H1 (cell line): ENCODE data around the gene STK11IP. TPM values are rescaled to one million over a fixed set of nuclear protein-coding genes. Genes with fewer than 3 reads are reported as not detected.

Experiments
- CTCF ChIA-PET: fragments of 300-600 bp; sonication (Branson Sonifier 250); formaldehyde crosslinking; loops from one replicate; lab custom pipeline; 2021; ENCODE audit not compliant: partially characterized antibody; lab: Charles Lee
- POLR2A ChIA-PET: fragments of 300-600 bp; sonication (Branson Sonifier 250); formaldehyde crosslinking; loops from one replicate; lab custom pipeline; 2021; ENCODE audit warnings: inconsistent platforms; ENCODE audit not compliant: partially characterized antibody; lab: Charles Lee
- DNase-seq, 2 experiments: peaks; one replicate each; pipeline versions ENCODE4 v3.0.0 to v3.0.0-alpha.2; 2010 to 2022; ENCODE audit warnings: low spot score in 2 of 2, low read depth in 1 of 2, mixed read lengths in 1 of 2
- FAIRE-seq: peaks from 2 replicates; lab custom pipeline; 2011; peaks lifted over from hg19 to GRCh38; lab: Jason Lieb, UNC
- H2AFZ ChIP-seq: 2 replicates; pipeline ENCODE4 v1.8.1; 2012; ENCODE audit warnings: low read length, inconsistent platforms
- H2AK5ac ChIP-seq: 2 replicates; pipeline ENCODE4 v1.6.1; 2013; ENCODE audit warnings: low read depth, low read length
- H2BK120ac ChIP-seq: replicated peaks from 2 replicates; pipeline ENCODE3; 2013; ENCODE audit warnings: low read depth, low read length, inconsistent platforms
- H2BK12ac ChIP-seq: 2 replicates; pipeline ENCODE4 v1.6.1; 2013; ENCODE audit warnings: low read depth, low read length
- H2BK15ac ChIP-seq: 2 replicates; pipeline ENCODE4 v1.6.1; 2013; ENCODE audit warnings: low read length
- H2BK20ac ChIP-seq: 2 replicates; pipeline ENCODE4 v1.6.1; 2013; ENCODE audit warnings: low read length
- H2BK5ac ChIP-seq: 2 replicates; pipeline ENCODE4 v1.6.1; 2013; ENCODE audit warnings: low read depth, low read length
- H3K14ac ChIP-seq: 2 replicates; pipeline ENCODE4 v1.6.1; 2013; ENCODE audit warnings: inconsistent platforms; ENCODE audit not compliant: insufficient read length
- H3K18ac ChIP-seq: 2 replicates; pipeline ENCODE4 v1.6.1; 2013; ENCODE audit warnings: low read length; ENCODE audit errors: extremely low read depth
- H3K23ac ChIP-seq: 2 replicates; pipeline ENCODE4 v1.6.1; 2013; ENCODE audit warnings: inconsistent platforms; ENCODE audit not compliant: insufficient read length
- H3K23me2 ChIP-seq: 2 replicates; pipeline ENCODE4 v1.6.1; 2013; ENCODE audit warnings: low read depth, low read length
- H3K27ac ChIP-seq: 2 replicates; pipeline ENCODE4 v1.6.1; 2011; ENCODE audit warnings: low read depth, low read length, inconsistent platforms
- H3K27me3 ChIP-seq, 4 experiments: replicated peaks in 1 of 4; 1 replicate in 1 of 4; 2 replicates in 3 of 4; pipeline versions ENCODE4 v1.6.1 to v1.8.1; 2011 to 2013; ENCODE audit warnings: low read length in 3 of 4, mild to moderate bottlenecking in 3 of 4, inconsistent platforms in 2 of 4, mixed read lengths in 2 of 4, moderate library complexity in 1 of 4; ENCODE audit not compliant: control insufficient read depth in 3 of 4, insufficient read depth in 3 of 4; ENCODE audit errors: extremely low read depth in 1 of 4
- H3K36me3 ChIP-seq, 4 experiments: 2 replicates each; pipeline versions ENCODE4 v1.6.1 to v1.8.1; 2011 to 2013; ENCODE audit warnings: mild to moderate bottlenecking in 4 of 4, low read length in 3 of 4, moderate library complexity in 2 of 4, control low read depth in 1 of 4, inconsistent platforms in 1 of 4; ENCODE audit not compliant: insufficient read depth in 4 of 4, control insufficient read depth in 2 of 4
- H3K4ac ChIP-seq: replicated peaks from 2 replicates; pipeline ENCODE3; 2013; ENCODE audit warnings: low read length, low read depth, mixed read lengths, inconsistent platforms; ENCODE audit not compliant: insufficient read length
- H3K4me1 ChIP-seq, 4 experiments: replicated peaks in 1 of 4; 1 replicate in 1 of 4; 2 replicates in 3 of 4; pipeline versions ENCODE4 v1.6.1 to v1.8.1; 2011 to 2013; ENCODE audit warnings: low read length in 3 of 4, inconsistent platforms in 2 of 4, mixed read lengths in 1 of 4; ENCODE audit not compliant: insufficient read depth in 4 of 4, control insufficient read depth in 3 of 4
- H3K4me2 ChIP-seq, 2 experiments: 2 replicates each; pipeline versions ENCODE4 v1.6.1 to v1.8.1; 2011 to 2013; ENCODE audit warnings: low read depth in 2 of 2, low read length in 2 of 2, control low read depth in 1 of 2, inconsistent platforms in 1 of 2, mild to moderate bottlenecking in 1 of 2; ENCODE audit not compliant: insufficient read depth in 1 of 2
- H3K4me3 ChIP-seq, 4 experiments: fragments of 200-600, 300-600 bp in 1 of 4; sonication (generic), shearing (Covaris generic), sonication (Bioruptor Twin) in 1 of 4; 2 replicates each; pipeline versions ENCODE4 v1.5.1 to v1.8.1; 2011 to 2016; ENCODE audit warnings: low read length in 4 of 4, low read depth in 3 of 4, control low read depth in 2 of 4, inconsistent platforms in 2 of 4, mild to moderate bottlenecking in 2 of 4, mixed read lengths in 1 of 4, moderate library complexity in 1 of 4; ENCODE audit not compliant: insufficient read depth in 2 of 4; ENCODE audit errors: extremely low read depth in 1 of 4
- H3K56ac ChIP-seq: replicated peaks from 2 replicates; pipeline ENCODE3; 2013; ENCODE audit warnings: low read depth, mild to moderate bottlenecking, mixed read lengths, low read length, inconsistent platforms; ENCODE audit not compliant: insufficient read length
- H3K79me1 ChIP-seq: 2 replicates; pipeline ENCODE4 v1.6.1; 2013; ENCODE audit warnings: low read depth, low read length, control low read depth
- H3K79me2 ChIP-seq, 2 experiments: 2 replicates each; pipeline versions ENCODE4 v1.6.1 to v1.8.1; 2012 to 2013; ENCODE audit warnings: low read length in 2 of 2, mild to moderate bottlenecking in 2 of 2, inconsistent platforms in 1 of 2; ENCODE audit not compliant: insufficient read depth in 2 of 2, control insufficient read depth in 1 of 2
- H3K9ac ChIP-seq, 4 experiments: replicated peaks in 1 of 4; 1 replicate in 1 of 4; 2 replicates in 3 of 4; pipeline versions ENCODE4 v1.6.1 to v1.8.1; 2011 to 2013; ENCODE audit warnings: low read depth in 3 of 4, low read length in 3 of 4, control low read depth in 2 of 4, mild to moderate bottlenecking in 2 of 4, moderate library complexity in 2 of 4, inconsistent platforms in 1 of 4; ENCODE audit errors: extremely low read depth in 1 of 4
- H3K9me3 ChIP-seq, 2 experiments: 2 replicates each; pipeline versions ENCODE4 v1.6.1 to v1.8.1; 2012 to 2013; ENCODE audit warnings: mild to moderate bottlenecking in 2 of 2, moderate library complexity in 2 of 2, control low read depth in 1 of 2, inconsistent platforms in 1 of 2, low read depth in 1 of 2, low read length in 1 of 2, mixed read lengths in 1 of 2; ENCODE audit not compliant: insufficient read depth in 2 of 2
- H4K20me1 ChIP-seq, 2 experiments: replicated peaks in 1 of 2; 2 replicates each; pipeline versions ENCODE3 to v1.8.1; 2011 to 2013; ENCODE audit warnings: inconsistent platforms in 2 of 2, low read length in 2 of 2, mild to moderate bottlenecking in 1 of 2; ENCODE audit not compliant: insufficient read depth in 2 of 2, control insufficient read depth in 1 of 2
- H4K5ac ChIP-seq: 2 replicates; pipeline ENCODE4 v1.6.1; 2013; ENCODE audit warnings: low read length, low read depth, mixed read lengths, inconsistent platforms; ENCODE audit not compliant: insufficient read length
- H4K8ac ChIP-seq: 2 replicates; pipeline ENCODE4 v1.8.0; 2013; ENCODE audit warnings: mild to moderate bottlenecking, moderate library complexity, low read length, inconsistent platforms; ENCODE audit not compliant: insufficient read depth; ENCODE audit errors: extremely low read depth
- H4K91ac ChIP-seq: replicated peaks from 2 replicates; pipeline ENCODE3; 2013; ENCODE audit warnings: low read length, mixed read lengths, inconsistent platforms; ENCODE audit not compliant: insufficient read length
- BCL11A ChIP-seq, 2 experiments: IDR thresholded peaks; one replicate each; pipeline ENCODE4 v1.6.1; 2011; ENCODE audit warnings: low read depth in 2 of 2, low read length in 2 of 2, mild to moderate bottlenecking in 2 of 2
- EP300 ChIP-seq, 2 experiments: IDR thresholded peaks; 1 replicate in 1 of 2; 2 replicates in 1 of 2; pipeline ENCODE4 v1.6.1; 2011 to 2012; ENCODE audit warnings: low read depth in 2 of 2, low read length in 2 of 2, mild to moderate bottlenecking in 2 of 2, borderline replicate concordance in 1 of 2, inconsistent platforms in 1 of 2, moderate library complexity in 1 of 2
- POLR2A ChIP-seq, 2 experiments: IDR thresholded peaks; 1 replicate in 1 of 2; 2 replicates in 1 of 2; pipeline ENCODE4 v1.6.1; 2011; ENCODE audit warnings: low read depth in 2 of 2, low read length in 2 of 2, mild to moderate bottlenecking in 2 of 2; ENCODE audit errors: control extremely low read depth in 1 of 2
- POLR2AphosphoS5 ChIP-seq: IDR thresholded peaks from 2 replicates; pipeline ENCODE4 v1.6.1; 2011; ENCODE audit warnings: low read depth, low read length
- RAD21 ChIP-seq, 2 experiments: IDR thresholded peaks in 1 of 2; conservative IDR thresholded peaks in 1 of 2; 2 replicates each; pipeline ENCODE4 v1.6.1; 2011; ENCODE audit warnings: low read depth in 2 of 2, low read length in 2 of 2, improper control_type of control experiment in 1 of 2, inconsistent platforms in 1 of 2, mild to moderate bottlenecking in 1 of 2, moderate library complexity in 1 of 2
- SP1 ChIP-seq: IDR thresholded peaks from 2 replicates; pipeline ENCODE4 v1.6.1; 2011; ENCODE audit warnings: low read depth, low read length
- WGBS, 2 experiments: shearing (Covaris generic) in 1 of 2; methylation state at CpG; one replicate each; pipeline versions ENCODE4 v1.1.6 to v1.1.7; 2013 to 2015; ENCODE audit warnings: low lambda C conversion rate in 2 of 2, mixed read lengths in 2 of 2, inconsistent platforms in 1 of 2, low coverage in 1 of 2, missing lambda C conversion rate in 1 of 2; ENCODE audit not compliant: insufficient replicate concordance in 2 of 2, insufficient coverage in 1 of 2, insufficient read length in 1 of 2; ENCODE audit errors: extremely low coverage in 1 of 2, missing lambda C conversion rate in 1 of 2; 5-methylcytosine and 5-hydroxymethylcytosine counted together
- polyA plus RNA-seq, 7 experiments: library from polyadenylated mRNA; depleted of rRNA in 3 of 7; stranded (reverse) in 5 of 7; unstranded in 2 of 7; fragments of >200 nt in 5 of 7; fragments of 200-250 nt in 2 of 7; gene quantifications; 1 replicate in 5 of 7; 2 replicates in 1 of 7; 4 replicates in 1 of 7; pipeline versions ENCODE4 v1.2.1 to v1.2.3, GENCODE V29; 2011 to 2013; ENCODE audit warnings: missing spikeins in 2 of 7, mixed read lengths in 2 of 7
- total RNA-seq: library from RNA; stranded (reverse); fragmentation: NEBNext Ultra II Directional; extraction: Animal tissue kit (Norgen Biotek cat#: 25700); gene quantifications from 2 replicates; pipeline ENCODE4 v1.2.1, GENCODE V29; 2021

Gene STK11IP
- total and polyA plus RNA-seq, 2 of the 8 experiments (the other 6 are each of a cell fraction or from before 2014, with no cell fraction given), result 18.5 to 29.6 TPM

DNA sequence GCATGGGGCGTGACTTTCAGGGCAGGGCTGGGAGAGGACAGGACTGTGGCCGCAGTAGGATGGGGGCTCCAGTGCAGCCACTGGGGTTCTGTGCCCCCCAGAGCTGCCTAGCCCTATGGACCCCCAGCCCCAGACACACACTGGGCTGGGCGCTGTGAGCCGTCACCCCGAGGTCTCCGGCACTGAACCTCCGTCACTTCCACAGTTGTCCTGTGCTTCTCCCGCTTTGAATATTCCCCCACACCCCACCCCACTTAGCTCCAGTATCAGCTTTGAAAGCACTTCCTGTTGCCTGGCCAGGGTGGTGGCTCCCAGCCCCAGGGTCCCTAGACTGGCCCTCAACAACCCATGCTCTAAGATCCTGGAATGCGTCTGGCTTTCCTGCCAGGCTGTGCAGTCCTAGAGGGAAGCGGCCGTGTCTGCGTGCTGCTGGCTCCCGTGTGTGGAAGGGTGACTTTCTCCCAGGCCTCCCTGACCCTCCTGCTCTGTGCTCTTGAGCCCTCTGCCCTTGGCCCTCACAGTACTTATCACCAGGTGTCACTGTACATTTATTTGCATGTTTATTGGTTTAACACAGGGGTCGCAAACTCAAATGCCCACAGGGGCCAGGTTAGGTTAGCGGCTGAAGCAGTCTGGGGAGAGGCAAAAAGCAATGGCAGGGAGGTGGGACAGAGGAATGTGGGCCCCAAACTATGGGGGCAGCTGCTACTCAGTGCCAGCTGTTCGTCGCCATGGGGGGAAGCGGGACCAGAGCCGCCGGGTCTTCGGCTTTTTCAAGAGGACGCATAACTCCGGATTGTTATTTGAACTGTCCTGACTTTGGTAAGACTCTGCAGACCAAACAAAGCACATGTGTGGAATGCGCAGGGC is 36.2 kb upstream of the STK11IP start:
- Histone ChIP-seq H3K4me1 (peaks cover 6 to 53% (median 46%) of the 10 kb centered on the region in 4 experiments), H3K4me2 (peak overlapping the region; percentile 14 to 28; a peak in 3 of 4 replicates), H4K91ac (peak overlapping the region; percentile 92), H2BK120ac (no peak overlapping the region), H3K14ac (no peak overlapping the region), H2BK5ac (peak overlapping the region; percentile 97), H2BK12ac (peak overlapping the region; percentile 100), H3K27ac (peak overlapping the region; percentile 16; the same call in 1 of the 2 replicates), H4K5ac (no peak overlapping the region), H3K9ac (no peak overlapping the region; a peak in 2 of 7 replicates), H3K79me2 (peaks cover 0 to 4% of the 10 kb centered on the region in 2 experiments; a peak in 1 of 4 replicates), H3K4ac (peak overlapping the region; percentile 98), H3K56ac (no peak overlapping the region), H3K9me3 (no peaks in the 10 kb centered on the region), H4K20me1 (no peaks in the 10 kb centered on the region), H2AK5ac (peak overlapping the region; percentile 97; the same call in 1 of the 2 replicates), H3K79me1 (0 out of 2 replicates have a peak, but pooled peaks cover 2% of the 10 kb centered on the region), H3K27me3 (no peaks in the 10 kb centered on the region), H3K23ac (no peak overlapping the region), H3K4me3 (no peak overlapping the region), H2BK15ac (peak overlapping the region; percentile 98), H3K23me2 (no peaks in the 10 kb centered on the region), H2BK20ac (peak overlapping the region; percentile 97; the same call in 1 of the 2 replicates), H2AFZ (no peak overlapping the region), H4K8ac (no peak overlapping the region; the same call in 1 of the 2 replicates)
- ChIA-PET CTCF (interaction anchor here (0.9 to 19.7 kb wide), 40 partner anchors 10 to 208 kb away, joined by 3 to 293 read pairs (median 5); partner anchors contain the start of genes CHPF, DNPEP, INHA and OBSL1), POLR2A (interaction anchor here (0.8 to 17.5 kb wide), 17 partner anchors 8 to 140 kb away, joined by 3 to 293 read pairs (median 5); partner anchors contain the start of genes CHPF, INHA, OBSL1 and STK11IP)
- FAIRE-seq, result no peak
- DNase-seq, result no peak
- WGBS, 2 experiments, result 83% methylated on average over 24 of the region's 24 CpGs; no CpG with 5 or more reads in 1 of the 2 experiments
- TF ChIP-seq EP300 (IDR thresholded peaks at IDR 0.05; ENCODE audit: borderline replicate concordance in 1 of 2, low read depth in 2 of 2, low read length in 2 of 2) (no peak), RAD21 (IDR thresholded peaks at IDR 0.05 in 1 of 2, conservative IDR thresholded peaks at IDR 0.05 in 1 of 2; ENCODE audit: low read depth in 2 of 2, low read length in 2 of 2) (no peak), BCL11A (IDR thresholded peaks at IDR 0.05; ENCODE audit: low read depth in 2 of 2, low read length in 2 of 2) (no peak), SP1 (no peak), POLR2A (IDR thresholded peaks at IDR 0.05; ENCODE audit: control extremely low read depth in 1 of 2, low read depth in 2 of 2, low read length in 2 of 2) (peak in 1 of 2 experiments; percentile 69; a peak in 1 of 3 replicates), POLR2AphosphoS5 (peak; percentile 46; the same call in 1 of the 2 replicates)
- TF ChIP-seq, all 59 proteins: peak for 2
- Histone ChIP-seq H3K18ac (peak overlapping the region; percentile 95), H3K36me3 (peaks cover 0 to 32% (median 9%) of the 10 kb centered on the region in 4 experiments; a peak in 6 of 8 replicates)
